A549 (cell line): ENCODE results near the gene ALDH5A1. TPM values are rescaled to one million over a fixed set of nuclear protein-coding genes. Genes with fewer than 3 reads are reported as not detected.

Source experiments
- ATAC-seq, 2 experiments: fragments of 200-7000 bp in 1 of 2; fragments of >200 bp in 1 of 2; cut with Nextera tagmentation in 1 of 2; cut with Tn5 transposase in 1 of 2; 3 replicates each; pipeline versions ENCODE4 v1.8.0 to v1.9.1; 2018 to 2020; ENCODE audit warnings: mild to moderate bottlenecking in 1 of 2, moderate library complexity in 1 of 2
- CTCF ChIA-PET: fragments of 300-600 bp; sonication (Branson Sonifier 250); formaldehyde crosslinking; extraction: SDS; loops from one replicate; lab custom pipeline; 2021; ENCODE audit warnings: antibody characterized with exemption, inconsistent platforms; lab: Yijun Ruan, JAX
- POLR2A ChIA-PET: fragments of 350-600 bp; formaldehyde crosslinking; extraction: SDS; loops from one replicate; lab custom pipeline; 2021; ENCODE audit warnings: antibody characterized with exemption, inconsistent platforms; lab: Yijun Ruan, JAX
- DNase-seq, 2 experiments: peaks; one replicate each; pipeline versions ENCODE4 v3.0.0 to v3.0.0-alpha.2; 2011 to 2016; ENCODE audit warnings: low read depth in 1 of 2, low spot score in 1 of 2
- FAIRE-seq: peaks from 2 replicates; lab custom pipeline; 2011; peaks lifted over from hg19 to GRCh38; lab: Jason Lieb, UNC
- H3K27ac ChIP-seq, 2 experiments: fragments of >200 bp; sonication (Bioruptor Twin); formaldehyde crosslinking; 3 replicates each; pipeline ENCODE4 v1.5.1; 2016 to 2017
- H3K4me1 ChIP-seq: fragments of >200 bp; sonication (Bioruptor Twin); formaldehyde crosslinking; 3 replicates; pipeline ENCODE4 v1.6.1; 2016
- H3K4me2 ChIP-seq: fragments of >200 bp; sonication (Bioruptor Twin); formaldehyde crosslinking; 3 replicates; pipeline ENCODE4 v1.6.1; 2016
- H3K4me3 ChIP-seq: fragments of >200 bp; sonication (Bioruptor Twin); formaldehyde crosslinking; 3 replicates; pipeline ENCODE4 v1.5.1; 2016
- H3K9me3 ChIP-seq: fragments of >200 bp; sonication (Bioruptor Twin); formaldehyde crosslinking; 3 replicates; pipeline ENCODE4 v1.6.1; 2016
- ATOH8 ChIP-seq: fragments of 250-450 bp; sonication (Bioruptor Pico); IDR thresholded peaks from 2 replicates; pipeline ENCODE4 v1.5.0; 2020; ENCODE audit warnings: low read depth, mild to moderate bottlenecking, moderate library complexity
- BCL3 ChIP-seq: fragments of >200 bp; sonication (Bioruptor Twin); formaldehyde crosslinking; IDR thresholded peaks from 3 replicates; pipeline ENCODE4 v1.6.1; 2016
- BHLHE40 ChIP-seq: IDR thresholded peaks from 2 replicates; pipeline ENCODE4 v1.6.1; 2012; ENCODE audit warnings: low read depth, low read length, inconsistent platforms
- CHD4 ChIP-seq: fragments of 200-600 bp; sonication (generic); IDR thresholded peaks from 2 replicates; pipeline ENCODE4 v1.6.1; 2016; ENCODE audit warnings: antibody characterized with exemption, mild to moderate bottlenecking, borderline replicate concordance
- CTCF ChIP-seq: fragments of >200 bp; sonication (Bioruptor Twin); formaldehyde crosslinking; IDR thresholded peaks from 3 replicates; pipeline ENCODE4 v1.5.1; 2016
- E2F6 ChIP-seq: IDR thresholded peaks from 2 replicates; pipeline ENCODE4 v1.6.1; 2012; ENCODE audit warnings: low read depth, borderline replicate concordance
- EHF ChIP-seq: fragments of 250-450 bp; sonication (Bioruptor Pico); IDR thresholded peaks from 2 replicates; pipeline ENCODE4 v1.5.0; 2020; ENCODE audit warnings: mild to moderate bottlenecking
- FOSL2 ChIP-seq, 2 experiments: fragments of 450-650 bp in 1 of 2; fragments of >200 bp in 1 of 2; sonication (Bioruptor Twin) in 1 of 2; formaldehyde crosslinking; IDR thresholded peaks; 2 replicates each; pipeline versions ENCODE4 v1.5.0 to v1.6.1; 2016 to 2020; ENCODE audit warnings: mild to moderate bottlenecking in 1 of 2, moderate library complexity in 1 of 2
- HMGXB4 ChIP-seq: fragments of 250-450 bp; sonication (Bioruptor Pico); IDR thresholded peaks from 2 replicates; pipeline ENCODE4 v1.5.0; 2021; ENCODE audit warnings: mild to moderate bottlenecking, moderate library complexity, borderline replicate concordance
- HOXB5 ChIP-seq: fragments of 250-450 bp; sonication (Bioruptor Pico); IDR thresholded peaks from 2 replicates; pipeline ENCODE4 v1.5.0; 2020; ENCODE audit warnings: mild to moderate bottlenecking, moderate library complexity
- JUN ChIP-seq, 2 experiments: fragments of >200 bp; sonication (Bioruptor Twin); formaldehyde crosslinking; IDR thresholded peaks; 2 replicates in 1 of 2; 3 replicates in 1 of 2; pipeline ENCODE4 v1.6.1; 2016 to 2017
- KDM5A ChIP-seq: fragments of 200-600 bp; sonication (generic); IDR thresholded peaks from 2 replicates; pipeline ENCODE4 v1.6.1; 2016; ENCODE audit warnings: antibody characterized with exemption, mild to moderate bottlenecking
- MAFK ChIP-seq: fragments of 450-650 bp; IDR thresholded peaks from 2 replicates; pipeline ENCODE4 v1.6.1; 2014; ENCODE audit not compliant: partially characterized antibody
- MAX ChIP-seq: IDR thresholded peaks from 2 replicates; pipeline ENCODE4 v1.6.1; 2012
- NR3C1 ChIP-seq: fragments of >200 bp; sonication (Bioruptor Twin); formaldehyde crosslinking; IDR thresholded peaks from 3 replicates; pipeline ENCODE4 v1.6.1; 2017
- PBX3 ChIP-seq: IDR thresholded peaks from 2 replicates; pipeline ENCODE4 v1.6.1; 2012
- POLR2AphosphoS2 ChIP-seq: conservative IDR thresholded peaks from 2 replicates; pipeline ENCODE4 v1.6.1; 2012; ENCODE audit warnings: low read length, improper control_type of control experiment, inconsistent platforms
- SREBF2 ChIP-seq: fragments of 450-650 bp; IDR thresholded peaks from 2 replicates; pipeline ENCODE4 v1.6.1; 2014; ENCODE audit warnings: mild to moderate bottlenecking, moderate library complexity
- TFCP2L1 ChIP-seq: fragments of 250-450 bp; sonication (Bioruptor Pico); IDR thresholded peaks from 2 replicates; pipeline ENCODE4 v1.5.0; 2021; ENCODE audit warnings: mild to moderate bottlenecking
- TP53 ChIP-seq: fragments of 250-450 bp; sonication (Bioruptor Pico); IDR thresholded peaks from 2 replicates; pipeline ENCODE4 v1.5.0; 2021; ENCODE audit warnings: mild to moderate bottlenecking, moderate library complexity
- ZC3H11A ChIP-seq: fragments of 450-650 bp; IDR thresholded peaks from 2 replicates; pipeline ENCODE4 v1.6.1; 2014; ENCODE audit warnings: antibody characterized with exemption, mild to moderate bottlenecking
- WGBS: methylation state at CpG from one replicate; pipeline ENCODE4 v1.1.6; 2017; ENCODE audit errors: missing lambda C conversion rate; 5-methylcytosine and 5-hydroxymethylcytosine counted together
- polyA plus RNA-seq, 4 experiments: library from polyadenylated mRNA; depleted of rRNA in 3 of 4; stranded (reverse); fragments of >200 nt; fragmentation: RNase III in 1 of 4; extraction: RNeasy Plus Mini Kit Qiagen cat#74134 plus additional on column Dnase treatment in 1 of 4; gene quantifications; 2 replicates in 3 of 4; 3 replicates in 1 of 4; pipeline ENCODE4 v1.2.3, GENCODE V29; 2011 to 2017

Gene ALDH5A1
- polyA plus RNA-seq, 2 of the 4 experiments (the other 2 are of a cell fraction), result 6.9 to 10.9 TPM

GRCh38 chr6:24574809-24575208 is 80.0 kb downstream of the ALDH5A1 start:
- Histone ChIP-seq H3K4me2 (no peak overlapping the region), H3K27ac (no peak overlapping the region), H3K4me3 (no peak overlapping the region), H3K4me1 (no peaks in the 10 kb centered on the region), H3K9me3 (no peaks in the 10 kb centered on the region)
- no peak for ATAC-seq
- FAIRE-seq, result no peak
- DNase-seq, result no peak
- CTCF ChIA-PET, result interaction anchor here (0.8 kb wide), 1 partner anchor 11 kb away, joined by 3 read pairs; no protein-coding TSS in a partner anchor
- WGBS, result 88% methylated on average over 4 of the region's 4 CpGs
- TF ChIP-seq EHF (no peak), CTCF (no peak), HMGXB4 (CRISPR knock-in tag) (no peak), POLR2AphosphoS2 (no peak), NR3C1 (no peak), TP53 (no peak), BHLHE40 (no peak), ATOH8 (no peak), FOSL2 (IDR thresholded peaks at IDR 0.05) (no peak), FOSL2 (CRISPR knock-in tag; IDR thresholded peaks at IDR 0.05) (no peak), MAX (no peak), TFCP2L1 (CRISPR knock-in tag) (no peak), MAFK (no peak), ZC3H11A (no peak), E2F6 (no peak), BCL3 (no peak), CHD4 (no peak), HOXB5 (CRISPR knock-in tag) (no peak)
- POLR2A ChIA-PET, result no interaction called here

- Histone ChIP-seq H3K4me3 (no peak overlapping the region), H3K4me1 (no peaks in the 10 kb centered on the region), H3K9me3 (no peaks in the 10 kb centered on the region), H3K4me2 (no peak overlapping the region), H3K27ac (no peak overlapping the region)
- no peak for ATAC-seq
- no peak for DNase-seq
- POLR2A ChIA-PET, result no interaction called here
- CTCF ChIA-PET, result interaction anchor here (0.6 to 1.3 kb wide), 2 partner anchors 190 to 233 kb away, joined by 3 read pairs; no protein-coding TSS in a partner anchor
- TF ChIP-seq EHF (no peak), SREBF2 (no peak), KDM5A (no peak), PBX3 (no peak), CTCF (no peak), JUN (IDR thresholded peaks at IDR 0.05) (no peak)
- WGBS, result 91% methylated on average over 6 of the region's 6 CpGs
- FAIRE-seq, result no peak
Observed at GRCh38 chr6:24576447-24576846, 81.7 kb downstream of the ALDH5A1 start.
